ENCODE data around the gene SESN1.

SESN1 gene

GRCh38 chr6:108961985-108962384 lies 132.7 kb downstream of the SESN1 start:
- 92 to 100% methylated on average over 1 to 5 of the region's 6 CpGs for WGBS, 2 experiments (ENCODE audit: insufficient coverage in 2 of 2)
- no peak overlapping the region for H3K27ac ChIP-seq (ENCODE audit: low read depth, low read length, severe bottlenecking)
- no peaks in the 10 kb centered on the region for H3K4me1 ChIP-seq (ENCODE audit: control insufficient read depth, insufficient read depth, low read length, poor library complexity, severe bottlenecking)
- no peaks in the 10 kb centered on the region for H3K9me3 ChIP-seq (ENCODE audit: control insufficient read depth, low read length)
- H3K36me3 ChIP-seq (ENCODE audit: control insufficient read depth, insufficient read depth, low read length) = no peaks in the 10 kb centered on the region
- H3K4me3 ChIP-seq (ENCODE audit: extremely low read depth, insufficient read depth, low read length, poor library complexity, severe bottlenecking) = no peak overlapping the region

GRCh38 chr6:108961077-108961476 lies 133.6 kb downstream of the SESN1 start:
- Histone ChIP-seq H3K36me3 (ENCODE audit: control insufficient read depth, insufficient read depth, low read length) (no peaks in the 10 kb centered on the region), H3K4me1 (ENCODE audit: control insufficient read depth, insufficient read depth, low read length, poor library complexity, severe bottlenecking) (no peaks in the 10 kb centered on the region), H3K9me3 (ENCODE audit: control insufficient read depth, low read length) (no peaks in the 10 kb centered on the region), H3K4me3 (ENCODE audit: extremely low read depth, insufficient read depth, low read length, poor library complexity, severe bottlenecking) (no peak overlapping the region), H3K27ac (ENCODE audit: low read depth, low read length, severe bottlenecking) (no peak overlapping the region)
- 92 to 95% methylated on average over 12 to 13 of the region's 14 CpGs for WGBS, 2 experiments (ENCODE audit: insufficient coverage in 2 of 2)

- Histone ChIP-seq H3K27ac (ENCODE audit: low read depth, low read length, severe bottlenecking) (no peak overlapping the region), H3K4me1 (ENCODE audit: control insufficient read depth, insufficient read depth, low read length, poor library complexity, severe bottlenecking) (no peaks in the 10 kb centered on the region), H3K9me3 (ENCODE audit: control insufficient read depth, low read length) (no peaks in the 10 kb centered on the region), H3K36me3 (ENCODE audit: control insufficient read depth, insufficient read depth, low read length) (no peaks in the 10 kb centered on the region), H3K4me3 (ENCODE audit: extremely low read depth, insufficient read depth, low read length, poor library complexity, severe bottlenecking) (no peak overlapping the region)
- WGBS, 2 experiments (ENCODE audit: insufficient coverage in 2 of 2) = 95 to 97% methylated on average over 7 of the region's 7 CpGs
Observed at GRCh38 chr6:108960601-108961000, 134.0 kb downstream of the SESN1 start.

GRCh38 chr6:108959972-108960582 lies 134.6 kb downstream of the SESN1 start:
- H3K4me3 ChIP-seq (ENCODE audit: extremely low read depth, insufficient read depth, low read length, poor library complexity, severe bottlenecking) = no peak overlapping the region
- no peaks in the 10 kb centered on the region for H3K4me1 ChIP-seq (ENCODE audit: control insufficient read depth, insufficient read depth, low read length, poor library complexity, severe bottlenecking)
- H3K36me3 ChIP-seq (ENCODE audit: control insufficient read depth, insufficient read depth, low read length) = no peaks in the 10 kb centered on the region
- H3K27ac ChIP-seq (ENCODE audit: low read depth, low read length, severe bottlenecking) = no peak overlapping the region
- WGBS, 2 experiments (ENCODE audit: insufficient coverage in 2 of 2) = 89 to 93% methylated on average over 5 to 8 of the region's 10 CpGs
- no peaks in the 10 kb centered on the region for H3K9me3 ChIP-seq (ENCODE audit: control insufficient read depth, low read length)

- Histone ChIP-seq H3K36me3 (ENCODE audit: control insufficient read depth, insufficient read depth, low read length) (no peaks in the 10 kb centered on the region), H3K27ac (ENCODE audit: low read depth, low read length, severe bottlenecking) (no peak overlapping the region), H3K9me3 (ENCODE audit: control insufficient read depth, low read length) (no peaks in the 10 kb centered on the region), H3K4me1 (ENCODE audit: control insufficient read depth, insufficient read depth, low read length, poor library complexity, severe bottlenecking) (no peaks in the 10 kb centered on the region), H3K4me3 (ENCODE audit: extremely low read depth, insufficient read depth, low read length, poor library complexity, severe bottlenecking) (no peak overlapping the region)
- 83 to 91% methylated on average over 1 to 6 of the region's 10 CpGs for WGBS, 2 experiments (ENCODE audit: insufficient coverage in 2 of 2)
Observed at GRCh38 chr6:108958900-108959770, 135.5 kb downstream of the SESN1 start.

GRCh38 chr6:108957221-108957620 lies 137.4 kb downstream of the SESN1 start:
- Histone ChIP-seq H3K4me1 (ENCODE audit: control insufficient read depth, insufficient read depth, low read length, poor library complexity, severe bottlenecking) (no peaks in the 10 kb centered on the region), H3K36me3 (ENCODE audit: control insufficient read depth, insufficient read depth, low read length) (no peaks in the 10 kb centered on the region)
- 87% methylated on average over 4 of the region's 4 CpGs for WGBS, 2 experiments (ENCODE audit: insufficient coverage in 2 of 2)

GRCh38 chr6:108955329-108955949 lies 139.2 kb downstream of the SESN1 start:
- WGBS, 2 experiments (ENCODE audit: insufficient coverage in 2 of 2) = 84 to 87% methylated on average over 12 to 15 of the region's 15 CpGs
- H3K36me3 ChIP-seq (ENCODE audit: control insufficient read depth, insufficient read depth, low read length) = no peaks in the 10 kb centered on the region
- H3K27ac ChIP-seq (ENCODE audit: low read depth, low read length, severe bottlenecking) = no peak overlapping the region
- H3K4me1 ChIP-seq (ENCODE audit: control insufficient read depth, insufficient read depth, low read length, poor library complexity, severe bottlenecking) = no peaks in the 10 kb centered on the region
- H3K9me3 ChIP-seq (ENCODE audit: control insufficient read depth, low read length) = no peaks in the 10 kb centered on the region
- H3K4me3 ChIP-seq (ENCODE audit: extremely low read depth, insufficient read depth, low read length, poor library complexity, severe bottlenecking) = no peak overlapping the region

More at GRCh38 chr6:108957221-108957620, 137.4 kb downstream of the SESN1 start:
- H3K9me3 ChIP-seq (ENCODE audit: control insufficient read depth, low read length) = no peaks in the 10 kb centered on the region
- no peak overlapping the region for H3K4me3 ChIP-seq (ENCODE audit: extremely low read depth, insufficient read depth, low read length, poor library complexity, severe bottlenecking)
- H3K27ac ChIP-seq (ENCODE audit: low read depth, low read length, severe bottlenecking) = no peak overlapping the region

GRCh38 chr6:108953681-108954080 lies 141.0 kb downstream of the SESN1 start:
- H3K9me3 ChIP-seq (ENCODE audit: control insufficient read depth, low read length) = no peaks in the 10 kb centered on the region
- H3K4me1 ChIP-seq (ENCODE audit: control insufficient read depth, insufficient read depth, low read length, poor library complexity, severe bottlenecking) = no peaks in the 10 kb centered on the region
- no peak overlapping the region for H3K27ac ChIP-seq (ENCODE audit: low read depth, low read length, severe bottlenecking)
- H3K4me3 ChIP-seq (ENCODE audit: extremely low read depth, insufficient read depth, low read length, poor library complexity, severe bottlenecking) = no peak overlapping the region
- H3K36me3 ChIP-seq (ENCODE audit: control insufficient read depth, insufficient read depth, low read length) = no peaks in the 10 kb centered on the region

- 92 to 96% methylated on average over 20 to 24 of the region's 27 CpGs for WGBS, 2 experiments (ENCODE audit: insufficient coverage in 2 of 2)
- H3K4me3 ChIP-seq (ENCODE audit: extremely low read depth, insufficient read depth, low read length, poor library complexity, severe bottlenecking) = no peak overlapping the region
- no peaks in the 10 kb centered on the region for H3K36me3 ChIP-seq (ENCODE audit: control insufficient read depth, insufficient read depth, low read length)
- H3K27ac ChIP-seq (ENCODE audit: low read depth, low read length, severe bottlenecking) = no peak overlapping the region
- H3K9me3 ChIP-seq (ENCODE audit: control insufficient read depth, low read length) = no peaks in the 10 kb centered on the region
- H3K4me1 ChIP-seq (ENCODE audit: control insufficient read depth, insufficient read depth, low read length, poor library complexity, severe bottlenecking) = peaks cover 3% of the 10 kb centered on the region
Observed at GRCh38 chr6:108952776-108953486, 141.7 kb downstream of the SESN1 start.

- peaks cover 3% of the 10 kb centered on the region for H3K4me1 ChIP-seq (ENCODE audit: control insufficient read depth, insufficient read depth, low read length, poor library complexity, severe bottlenecking)
- no peaks in the 10 kb centered on the region for H3K9me3 ChIP-seq (ENCODE audit: control insufficient read depth, low read length)
- WGBS, 2 experiments (ENCODE audit: insufficient coverage in 2 of 2) = 76 to 84% methylated on average over 13 to 16 of the region's 16 CpGs
- no peak overlapping the region for H3K4me3 ChIP-seq (ENCODE audit: extremely low read depth, insufficient read depth, low read length, poor library complexity, severe bottlenecking)
- no peak overlapping the region for H3K27ac ChIP-seq (ENCODE audit: low read depth, low read length, severe bottlenecking)
- no peaks in the 10 kb centered on the region for H3K36me3 ChIP-seq (ENCODE audit: control insufficient read depth, insufficient read depth, low read length)
Observed at GRCh38 chr6:108951351-108951953, 143.2 kb downstream of the SESN1 start.

Data from mesodermal cell (in vitro differentiated cells).